Heart right ventricle (tissue), 16 donors: Measurements from ENCODE around the gene CDC45. TPM values are rescaled to one million over a fixed set of nuclear protein-coding genes. Genes with fewer than 3 reads are reported as not detected.

Experiments used
- ATAC-seq, 8 donors: fragments of 200-7000 bp; cut with Tn5 transposase; one replicate each; pipeline ENCODE4 v1.9.1; 2020; ENCODE audit warnings: mild to moderate bottlenecking in 8 of 8, moderate library complexity in 8 of 8, moderate number of reproducible peaks in 1 of 8
- DNase-seq, 2 donors: peaks; one replicate each; pipeline ENCODE4 v3.0.0-alpha.2; 2020
- H3K27ac ChIP-seq, 10 donors: fragments of 200-600 bp; sonication (generic) in 2 of 10; one replicate each; pipeline versions ENCODE4 v1.5.0 to v1.8.0; 2020 to 2022; ENCODE audit warnings: mild to moderate bottlenecking in 3 of 10
- H3K27me3 ChIP-seq, 7 donors: fragments of 200-600 bp; one replicate each; pipeline ENCODE4 v1.8.0; 2021 to 2022; ENCODE audit warnings: mild to moderate bottlenecking in 2 of 7
- H3K36me3 ChIP-seq, 9 donors: fragments of 200-600 bp; sonication (generic) in 1 of 9; one replicate each; pipeline versions ENCODE4 v1.5.0 to v1.8.0; 2020 to 2022; ENCODE audit warnings: mild to moderate bottlenecking in 2 of 9
- H3K4me1 ChIP-seq, 9 donors: fragments of 200-600 bp; sonication (generic) in 1 of 9; one replicate each; pipeline versions ENCODE4 v1.5.0 to v1.8.0; 2020 to 2022; ENCODE audit warnings: mild to moderate bottlenecking in 4 of 9
- H3K4me3 ChIP-seq, 10 donors: fragments of 200-600 bp; sonication (generic) in 2 of 10; one replicate each; pipeline versions ENCODE4 v1.5.0 to v1.8.0; 2020 to 2022; ENCODE audit warnings: mild to moderate bottlenecking in 7 of 10, moderate library complexity in 2 of 10
- H3K9me3 ChIP-seq, 11 donors: fragments of 200-600 bp in 10 of 11; sonication (generic) in 2 of 11; one replicate each; pipeline versions ENCODE4 v1.5.0 to v1.8.0; 2013 to 2022; ENCODE audit warnings: mild to moderate bottlenecking in 2 of 11, control low read depth in 1 of 11, moderate library complexity in 1 of 11
- WGBS, 2 donors: extraction: QIAGEN DNeasy Blood & Tissue Kit; methylation state at CpG; one replicate each; pipeline ENCODE4 v1.1.7; 2013; ENCODE audit warnings: inconsistent platforms in 1 of 2; 5-methylcytosine and 5-hydroxymethylcytosine counted together
- intact Hi-C, 10 donors: fragments of 100-400 bp; cut with DNase I; formaldehyde crosslinking; loops; one replicate each; pipeline versions ENCODE4 v1.11.1 to v1.14.2; 2022
- polyA plus RNA-seq, 2 donors: library from polyadenylated mRNA; stranded (reverse); fragments of 200-250 nt; gene quantifications; one replicate each; pipeline ENCODE4 v1.2.3, GENCODE V29; 2013
- total RNA-seq, 10 donors: library from RNA; stranded (reverse); fragmentation: NEBNext Ultra II Directional in 3 of 10; extraction: Animal tissue kit (Norgen Biotek cat#: 25700) in 3 of 10; gene quantifications; one replicate each; pipeline versions ENCODE4 v1.2.1 to v1.2.4, GENCODE V29; 2021 to 2023
- TF ChIP-seq, protein P1 (sequence below), 9 donors: fragments of 200-600 bp; sonication (generic) in 2 of 9; IDR thresholded peaks; one replicate each; pipeline versions ENCODE4 v1.5.0 to v1.8.0; 2021 to 2022; ENCODE audit warnings: antibody characterized with exemption in 9 of 9, mild to moderate bottlenecking in 5 of 9, moderate library complexity in 1 of 9
- donor health status: Arrhythmogenic right ventricular cardiomyopathy.
- donor health status: ischemic (EF 13 %, LVEDD 7.1; RV severe dilation, severe dysfunction).
- donor health status: healthy with polysubstance abuse.
- donor health status: DM: no; HTN: yes; CAD: no.
- donor health status: DM: no; HTN: no; CAD: no.
- donor health status: ischemic (EF 25% LVEDD 6.9; RV normal size, moderate dysfunction).
- donor health status: ischemic (EF 25% LVEDD 5.7; RV mildly dilated, moderate dysfunction).
- donor health status: healthy.
- donor health status: DM: yes; HTN: yes; CAD: no.
- donor health status: Ischemic cardiomyopathy.
- donor health status: ischemic (EF 35%, LVEDD 5.7; RV mildly dilated, moderate dysfunction).
- donor health status: nonischemic (EF 11% LVEDD 7.7; RV severe dilation, severe dysfunction).
- donor health status: DM: yes; HTN: yes; CAD: no.
- donor health status: PGD.
- donor health status: ischemic (EF 29% LVEDD 5.4; RV normal size, mild dysfunction).
- donor health status: nonischemic (EF 23%, LVEDD 6.1; RV moderate dilation, normal function).

CDC45 gene
- total and polyA plus RNA-seq, 12 donors = 0.15 to 3.4 (median 0.57) TPM; not detected in 4

DNA sequence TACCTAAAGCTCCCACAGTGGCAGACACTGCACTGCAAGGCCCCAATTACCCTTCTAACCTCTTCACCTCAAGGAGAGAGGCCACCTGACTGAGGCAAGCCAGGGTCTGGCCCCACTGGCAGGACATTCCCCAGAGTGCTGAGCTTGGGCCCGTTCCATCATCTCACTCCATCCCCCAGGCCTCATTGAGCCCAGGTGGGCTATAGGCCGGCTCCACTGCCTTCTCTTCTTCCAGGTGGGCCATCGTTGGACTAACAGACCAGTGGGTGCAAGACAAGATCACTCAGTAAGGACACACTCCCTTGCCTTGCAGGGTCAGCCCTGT, 19.1 kb downstream of the CDC45 start:
- Histone ChIP-seq H3K27ac (no peak overlapping the region), H3K9me3 (no peaks in the 10 kb centered on the region), H3K27me3 (no peaks in the 10 kb centered on the region), H3K4me3 (no peak overlapping the region), H3K4me1 (peaks cover 0 to 4% (median 0%) of the 10 kb centered on the region in 9 donors), H3K36me3 (peaks cover 0 to 16% (median 0%) of the 10 kb centered on the region in 9 donors)
- DNase-seq (no peak), ATAC-seq (peak in 1 of 8 donors; percentile 44)
- 94 to 96% methylated on average over 3 of the region's 3 CpGs for WGBS, 2 donors
- TF ChIP-seq, protein P1, sequence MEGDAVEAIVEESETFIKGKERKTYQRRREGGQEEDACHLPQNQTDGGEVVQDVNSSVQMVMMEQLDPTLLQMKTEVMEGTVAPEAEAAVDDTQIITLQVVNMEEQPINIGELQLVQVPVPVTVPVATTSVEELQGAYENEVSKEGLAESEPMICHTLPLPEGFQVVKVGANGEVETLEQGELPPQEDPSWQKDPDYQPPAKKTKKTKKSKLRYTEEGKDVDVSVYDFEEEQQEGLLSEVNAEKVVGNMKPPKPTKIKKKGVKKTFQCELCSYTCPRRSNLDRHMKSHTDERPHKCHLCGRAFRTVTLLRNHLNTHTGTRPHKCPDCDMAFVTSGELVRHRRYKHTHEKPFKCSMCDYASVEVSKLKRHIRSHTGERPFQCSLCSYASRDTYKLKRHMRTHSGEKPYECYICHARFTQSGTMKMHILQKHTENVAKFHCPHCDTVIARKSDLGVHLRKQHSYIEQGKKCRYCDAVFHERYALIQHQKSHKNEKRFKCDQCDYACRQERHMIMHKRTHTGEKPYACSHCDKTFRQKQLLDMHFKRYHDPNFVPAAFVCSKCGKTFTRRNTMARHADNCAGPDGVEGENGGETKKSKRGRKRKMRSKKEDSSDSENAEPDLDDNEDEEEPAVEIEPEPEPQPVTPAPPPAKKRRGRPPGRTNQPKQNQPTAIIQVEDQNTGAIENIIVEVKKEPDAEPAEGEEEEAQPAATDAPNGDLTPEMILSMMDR (IDR thresholded peaks at IDR 0.05) = no peak
- intact Hi-C loops = loop anchor here in 2 of 10 donors (5.0 kb wide), 1 partner anchor 128 kb away; no protein-coding TSS in a partner anchor

DNA sequence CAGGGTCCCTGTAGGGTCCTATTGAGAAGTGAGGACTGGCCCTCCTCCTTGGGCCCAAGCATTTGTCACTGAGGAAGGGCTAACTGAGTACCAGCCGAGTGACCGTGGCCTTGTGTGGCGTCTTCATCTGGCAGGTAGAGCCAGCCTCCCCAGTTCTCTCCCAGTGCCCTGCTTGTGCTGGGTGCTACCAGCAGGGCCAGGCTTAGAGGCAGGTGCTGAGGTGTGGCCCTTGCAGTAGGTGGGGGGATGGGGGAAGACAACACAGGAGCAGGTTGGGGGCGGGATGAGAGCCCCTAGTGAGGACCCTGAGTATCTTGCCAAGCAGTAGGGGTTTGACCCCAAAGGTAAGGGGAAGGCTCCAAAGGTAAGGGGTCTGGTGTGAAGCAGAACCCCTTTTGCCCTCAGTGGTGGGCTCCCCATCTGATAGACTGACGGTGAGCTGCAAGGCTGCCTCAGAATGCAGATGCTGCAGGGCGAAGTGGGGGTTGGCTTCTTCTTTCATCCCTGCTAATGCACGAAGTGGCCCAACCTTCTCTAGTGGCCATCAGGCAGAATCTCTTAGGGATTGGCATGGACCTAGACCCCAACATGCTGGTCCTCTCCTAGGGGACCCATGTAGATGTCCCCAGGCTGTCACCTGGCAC, 19.6 kb downstream of the CDC45 start:
- no peak for DNase-seq
- Histone ChIP-seq H3K4me1 (peaks cover 0 to 4% (median 0%) of the 10 kb centered on the region in 9 donors), H3K36me3 (peaks cover 0 to 11% (median 0%) of the 10 kb centered on the region in 9 donors), H3K27me3 (no peaks in the 10 kb centered on the region), H3K4me3 (no peak overlapping the region), H3K27ac (no peak overlapping the region), H3K9me3 (no peaks in the 10 kb centered on the region)
- 97 to 99% methylated on average over 7 of the region's 7 CpGs for WGBS, 2 donors
- TF ChIP-seq, protein P1 (IDR thresholded peaks at IDR 0.05) = no peak
- no peak for ATAC-seq
- intact Hi-C loops = loop anchor here in 2 of 10 donors (5.0 kb wide), 1 partner anchor 128 kb away; no protein-coding TSS in a partner anchor

DNA sequence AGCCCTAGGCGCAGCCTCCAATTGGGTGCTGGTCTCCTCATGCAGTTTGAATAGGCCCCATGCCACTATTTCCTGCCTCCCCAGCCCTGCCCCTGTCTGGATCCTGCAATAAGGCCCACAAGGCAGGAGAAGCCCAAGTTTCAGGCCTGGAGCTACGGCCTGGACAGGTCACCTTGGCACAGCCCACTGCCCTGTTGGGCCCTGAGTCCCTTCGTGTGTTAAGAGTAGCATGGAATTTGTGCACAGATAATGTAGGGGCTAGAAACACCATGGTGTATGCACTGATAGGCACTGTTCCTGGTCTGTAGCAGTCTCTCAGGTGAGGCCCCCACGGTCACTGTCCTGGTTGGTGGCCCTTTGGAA, 20.1 kb downstream of the CDC45 start:
- no peak for ATAC-seq
- H3K27me3 ChIP-seq = no peaks in the 10 kb centered on the region
- H3K4me3 ChIP-seq = no peak overlapping the region
- TF ChIP-seq, protein P1 (IDR thresholded peaks at IDR 0.05) = no peak
- DNase-seq = no peak
- no peak overlapping the region for H3K27ac ChIP-seq
- H3K4me1 ChIP-seq = peaks cover 0 to 4% (median 0%) of the 10 kb centered on the region in 9 donors
- H3K9me3 ChIP-seq = no peaks in the 10 kb centered on the region
- WGBS, 2 donors = 94 to 96% methylated on average over 4 of the region's 4 CpGs
- intact Hi-C loops = loop anchor here in 2 of 10 donors (5.0 kb wide), 1 partner anchor 127 kb away; no protein-coding TSS in a partner anchor
- peaks cover 0 to 6% (median 0%) of the 10 kb centered on the region in 9 donors for H3K36me3 ChIP-seq

DNA sequence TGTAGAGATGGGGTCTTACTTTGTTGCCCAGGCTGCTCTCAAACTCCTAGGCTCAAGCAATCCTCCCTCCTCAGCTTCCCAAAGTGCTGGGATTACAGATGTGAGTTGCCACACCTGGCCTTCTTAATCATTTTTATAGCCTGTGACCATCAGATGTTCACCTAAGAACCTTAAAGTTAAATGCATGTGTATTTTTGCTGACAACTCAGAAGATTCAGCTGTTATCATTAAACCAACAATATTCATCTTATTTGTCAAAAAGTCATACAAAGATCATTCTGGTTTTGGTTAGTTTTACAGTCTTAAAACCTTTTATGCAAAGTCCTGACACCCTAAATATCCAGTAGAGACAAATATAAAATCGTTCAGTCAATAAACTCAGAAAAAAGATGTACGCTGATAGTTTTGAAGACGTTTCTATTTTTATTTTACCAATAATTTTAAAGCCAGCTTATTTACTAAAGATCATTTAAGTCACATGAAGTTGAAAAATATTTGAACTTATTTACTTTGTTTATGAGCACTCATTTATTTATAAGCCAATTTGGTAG, 22.3 kb downstream of the CDC45 start:
- no peak overlapping the region for H3K27ac ChIP-seq
- no peak overlapping the region for H3K4me3 ChIP-seq
- peaks cover 0 to 3% (median 0%) of the 10 kb centered on the region in 9 donors for H3K36me3 ChIP-seq
- no peak for ATAC-seq
- no peak for DNase-seq
- intact Hi-C loops = no loop called here
- 93 to 96% methylated on average over 3 of the region's 3 CpGs for WGBS, 2 donors
- peaks cover 0 to 4% (median 0%) of the 10 kb centered on the region in 9 donors for H3K4me1 ChIP-seq
- TF ChIP-seq, protein P1 (IDR thresholded peaks at IDR 0.05) = no peak
- H3K27me3 ChIP-seq = no peaks in the 10 kb centered on the region
- no peaks in the 10 kb centered on the region for H3K9me3 ChIP-seq
